GM12878 (cell line): ENCODE results near the gene SCCPDH. TPM values are rescaled to one million over a fixed set of nuclear protein-coding genes. Genes with fewer than 3 reads are reported as not detected.

Experiments used
- ATAC-seq: fragments of 200-7000 bp; cut with Tn5 transposase; 3 replicates; pipeline ENCODE4 v1.9.1; 2020; ENCODE audit warnings: mild to moderate bottlenecking, moderate library complexity
- BruUV-seq: library from RNA; stranded (reverse); fragments of 400-500 nt; replicated peaks from 2 replicates; lab custom pipeline; 2021; lab: Mats Ljungman, UMichigan
- CTCF ChIA-PET: fragments of 300-600 bp; sonication (Branson Sonifier 250); formaldehyde crosslinking; extraction: SDS; loops from one replicate; lab custom pipeline; 2021; ENCODE audit warnings: inconsistent platforms; lab: Yijun Ruan, JAX
- POLR2A ChIA-PET: fragments of 350-600 bp; formaldehyde crosslinking; extraction: SDS; loops from one replicate; lab custom pipeline; 2021; ENCODE audit warnings: inconsistent platforms; lab: Charles Lee
- RAD21 ChIA-PET: fragments of 300-600 bp; sonication (Branson Sonifier 250); formaldehyde crosslinking; loops from one replicate; lab custom pipeline; 2023; ENCODE audit warnings: antibody characterized with exemption; ENCODE audit not compliant: unreplicated experiment; lab: Charles Lee
- SMC1A ChIA-PET: fragments of 300-600 bp; sonication (Branson Sonifier 250); formaldehyde crosslinking; loops from one replicate; lab custom pipeline; 2023; ENCODE audit not compliant: unreplicated experiment, uncharacterized antibody; lab: Charles Lee
- DNase-seq: peaks from one replicate; pipeline ENCODE4 v3.0.0-alpha.2; 2011; ENCODE audit warnings: low read depth, low spot score
- FAIRE-seq: peaks from 3 replicates; lab custom pipeline; 2011; peaks lifted over from hg19 to GRCh38; lab: Jason Lieb, UNC
- H2AFZ ChIP-seq: 2 replicates; pipeline ENCODE4 v1.6.0; 2011; ENCODE audit warnings: low read depth, low read length, control low read depth; ENCODE audit not compliant: control insufficient read depth
- H3K27ac ChIP-seq: 2 replicates; pipeline ENCODE4 v1.5.1; 2011; ENCODE audit warnings: control low read depth; ENCODE audit not compliant: control insufficient read depth, insufficient read depth
- H3K27me3 ChIP-seq, 2 experiments: replicated peaks in 1 of 2; 2 replicates each; pipeline versions ENCODE4 v1.6.0 to v1.6.1; 2011; ENCODE audit warnings: low read length in 1 of 2; ENCODE audit not compliant: control insufficient read depth in 2 of 2, insufficient read depth in 2 of 2
- H3K36me3 ChIP-seq, 2 experiments: 2 replicates each; pipeline ENCODE4 v1.5.1; 2011; ENCODE audit warnings: low read length in 1 of 2; ENCODE audit not compliant: control insufficient read depth in 2 of 2, insufficient read depth in 2 of 2
- H3K4me1 ChIP-seq: 2 replicates; pipeline ENCODE4 v1.6.1; 2011; ENCODE audit warnings: mild to moderate bottlenecking, low read length, moderate library complexity, mixed read lengths; ENCODE audit not compliant: control insufficient read depth, insufficient read depth
- H3K4me2 ChIP-seq: 2 replicates; pipeline ENCODE4 v1.6.0; 2011; ENCODE audit warnings: control low read depth; ENCODE audit not compliant: control insufficient read depth, insufficient read depth
- H3K4me3 ChIP-seq: fragments of 200-600 bp; sonication (generic); 2 replicates; pipeline ENCODE4 v1.5.1; 2016
- H3K79me2 ChIP-seq: 2 replicates; pipeline ENCODE4 v1.6.0; 2011; ENCODE audit warnings: low read length; ENCODE audit not compliant: control insufficient read depth, insufficient read depth
- H3K9ac ChIP-seq: 2 replicates; pipeline ENCODE4 v1.8.0; 2011; ENCODE audit warnings: low read length, control low read depth, mixed read lengths; ENCODE audit not compliant: control insufficient read depth, insufficient read depth
- H3K9me3 ChIP-seq: replicated peaks from 3 replicates; pipeline ENCODE4 v1.5.1; 2011; ENCODE audit warnings: mild to moderate bottlenecking, low read length; ENCODE audit not compliant: control insufficient read depth, insufficient read depth
- H4K20me1 ChIP-seq: 2 replicates; pipeline ENCODE4 v1.6.0; 2011; ENCODE audit not compliant: control insufficient read depth, insufficient read depth
- JUNB ChIP-seq: IDR thresholded peaks from 2 replicates; pipeline ENCODE4 v1.6.1; 2016; ENCODE audit warnings: antibody characterized with exemption, mild to moderate bottlenecking
- LARP7 ChIP-seq: fragments of 450-650 bp; IDR thresholded peaks from 2 replicates; pipeline ENCODE4 v1.6.1; 2017; ENCODE audit warnings: mild to moderate bottlenecking
- MYB ChIP-seq: fragments of 150-350 bp; IDR thresholded peaks from 2 replicates; pipeline ENCODE4 v1.6.1; 2014; ENCODE audit warnings: mild to moderate bottlenecking, low read depth, low read length, borderline replicate concordance
- RELB ChIP-seq: fragments of 450-650 bp; IDR thresholded peaks from 2 replicates; pipeline ENCODE4 v1.6.1; 2017; ENCODE audit warnings: low read depth, mild to moderate bottlenecking, moderate library complexity
- SP1 ChIP-seq: IDR thresholded peaks from one replicate; pipeline ENCODE4 v1.6.1; 2011; ENCODE audit warnings: low read depth, low read length
- WGBS: methylation state at CpG from one replicate; pipeline ENCODE4 v1.1.6; 2016; ENCODE audit warnings: low lambda C conversion rate; ENCODE audit not compliant: insufficient replicate concordance, insufficient coverage; ENCODE audit errors: missing lambda C conversion rate; 5-methylcytosine and 5-hydroxymethylcytosine counted together
- in situ Hi-C: fragments of 300-500 bp; cut with MboI; formaldehyde crosslinking; loops from 9 replicates; pipeline ENCODE4 v1.14.3; 2018; ENCODE audit warnings: mixed read lengths
- intact Hi-C: fragments of 100-400 bp; cut with micrococcal nuclease; formaldehyde crosslinking; loops from one replicate; pipeline ENCODE4 v1.14.2; 2022; ENCODE audit not compliant: unreplicated experiment
- polyA plus RNA-seq, 11 experiments: library from polyadenylated mRNA; depleted of rRNA in 4 of 11; unstranded in 6 of 11; stranded (reverse) in 5 of 11; fragments of >200 nt; fragmentation: Nextera tagmentation in 4 of 11; fragmentation: Illumina TruSeq in 1 of 11; extraction: Ambion mirVana in 4 of 11; extraction: Trizol in 1 of 11; gene quantifications; 1 replicate in 1 of 11; 2 replicates in 10 of 11; pipeline versions ENCODE4 v1.2.1 to v1.2.3, GENCODE V29; 2011 to 2016; ENCODE audit warnings: inconsistent platforms in 2 of 11, missing spikeins in 2 of 11, low read depth in 1 of 11
- total RNA-seq, 4 experiments: library from RNA; depleted of rRNA in 3 of 4; stranded (reverse); fragments of >200 nt in 3 of 4; fragmentation: Illumina TruSeq in 1 of 4; extraction: Trizol in 1 of 4; gene quantifications; 2 replicates each; pipeline versions ENCODE4 v1.2.1 to v1.2.3, GENCODE V29; 2013 to 2021
- TF ChIP-seq, protein P1 (sequence below): fragments of 450-650 bp; IDR thresholded peaks from 2 replicates; pipeline ENCODE4 v1.6.1; 2017; ENCODE audit warnings: mild to moderate bottlenecking, moderate library complexity
- TF ChIP-seq, protein P2 (sequence below): IDR thresholded peaks from 2 replicates; pipeline ENCODE4 v1.6.1; 2012; ENCODE audit warnings: low read length, inconsistent platforms
- TF ChIP-seq, protein P3 (sequence below): IDR thresholded peaks from 2 replicates; pipeline ENCODE4 v1.6.1; 2012; ENCODE audit warnings: improper control_type of control experiment, low read depth, low read length; ENCODE audit not compliant: insufficient replicate concordance

Gene SCCPDH
- total and polyA plus RNA-seq, 10 of the 15 experiments (the other 5 are each of a cell fraction or from before 2014, with no cell fraction given): 5.4 to 44.8 (median 24.5) TPM

DNA sequence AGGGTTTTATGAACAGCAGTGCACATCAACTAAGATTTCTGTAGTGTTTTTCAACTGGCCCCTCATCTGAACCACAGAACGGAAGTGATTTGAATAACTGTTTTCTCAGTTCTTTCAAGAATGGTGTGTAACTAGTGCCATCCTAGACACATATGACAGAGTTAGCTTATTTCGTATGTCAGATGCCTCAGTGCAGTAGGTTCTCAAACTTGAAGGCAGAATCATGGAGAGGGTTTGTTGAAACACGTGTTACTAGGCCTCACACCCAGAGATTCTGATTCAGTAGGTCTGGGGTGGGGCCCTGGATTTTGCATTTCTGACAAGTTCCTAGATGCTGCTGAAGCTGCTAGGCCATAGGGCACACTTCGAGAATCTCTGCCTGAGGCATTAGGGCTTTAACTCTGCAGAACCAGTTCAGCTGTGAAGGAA is 49.0 kb downstream of the SCCPDH start (continued):
- TF ChIP-seq, protein P1, sequence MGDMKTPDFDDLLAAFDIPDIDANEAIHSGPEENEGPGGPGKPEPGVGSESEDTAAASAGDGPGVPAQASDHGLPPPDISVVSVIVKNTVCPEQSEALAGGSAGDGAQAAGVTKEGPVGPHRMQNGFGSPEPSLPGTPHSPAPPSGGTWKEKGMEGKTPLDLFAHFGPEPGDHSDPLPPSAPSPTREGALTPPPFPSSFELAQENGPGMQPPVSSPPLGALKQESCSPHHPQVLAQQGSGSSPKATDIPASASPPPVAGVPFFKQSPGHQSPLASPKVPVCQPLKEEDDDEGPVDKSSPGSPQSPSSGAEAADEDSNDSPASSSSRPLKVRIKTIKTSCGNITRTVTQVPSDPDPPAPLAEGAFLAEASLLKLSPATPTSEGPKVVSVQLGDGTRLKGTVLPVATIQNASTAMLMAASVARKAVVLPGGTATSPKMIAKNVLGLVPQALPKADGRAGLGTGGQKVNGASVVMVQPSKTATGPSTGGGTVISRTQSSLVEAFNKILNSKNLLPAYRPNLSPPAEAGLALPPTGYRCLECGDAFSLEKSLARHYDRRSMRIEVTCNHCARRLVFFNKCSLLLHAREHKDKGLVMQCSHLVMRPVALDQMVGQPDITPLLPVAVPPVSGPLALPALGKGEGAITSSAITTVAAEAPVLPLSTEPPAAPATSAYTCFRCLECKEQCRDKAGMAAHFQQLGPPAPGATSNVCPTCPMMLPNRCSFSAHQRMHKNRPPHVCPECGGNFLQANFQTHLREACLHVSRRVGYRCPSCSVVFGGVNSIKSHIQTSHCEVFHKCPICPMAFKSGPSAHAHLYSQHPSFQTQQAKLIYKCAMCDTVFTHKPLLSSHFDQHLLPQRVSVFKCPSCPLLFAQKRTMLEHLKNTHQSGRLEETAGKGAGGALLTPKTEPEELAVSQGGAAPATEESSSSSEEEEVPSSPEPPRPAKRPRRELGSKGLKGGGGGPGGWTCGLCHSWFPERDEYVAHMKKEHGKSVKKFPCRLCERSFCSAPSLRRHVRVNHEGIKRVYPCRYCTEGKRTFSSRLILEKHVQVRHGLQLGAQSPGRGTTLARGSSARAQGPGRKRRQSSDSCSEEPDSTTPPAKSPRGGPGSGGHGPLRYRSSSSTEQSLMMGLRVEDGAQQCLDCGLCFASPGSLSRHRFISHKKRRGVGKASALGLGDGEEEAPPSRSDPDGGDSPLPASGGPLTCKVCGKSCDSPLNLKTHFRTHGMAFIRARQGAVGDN: peak; percentile 54; the same call in 1 of the 2 replicates
- TF ChIP-seq SP1: peak; percentile 35
- 0 out of 2 replicates have a peak, but pooled peaks have one; percentile 63 for TF ChIP-seq MYB
- TF ChIP-seq RELB: no peak

- no peak for ATAC-seq
- H2AFZ ChIP-seq: no peak overlapping the region
- peaks cover 9% of the 10 kb centered on the region for H3K4me1 ChIP-seq
- H3K9me3 ChIP-seq: peaks cover 3% of the 10 kb centered on the region; the same call in 2 of the 3 replicates
- H3K79me2 ChIP-seq: no peaks in the 10 kb centered on the region
- H3K27me3 ChIP-seq: no peaks in the 10 kb centered on the region
- FAIRE-seq: no peak
- H3K9ac ChIP-seq: no peak overlapping the region
- H4K20me1 ChIP-seq: no peaks in the 10 kb centered on the region
- 95% methylated on average over 23 of the region's 23 CpGs for WGBS
- ChIA-PET CTCF (no interaction called here), POLR2A (no interaction called here), SMC1A (no interaction called here), RAD21 (no interaction called here)
- intact Hi-C loops (no loop called here), in situ Hi-C loops (no loop called here)
- no peak overlapping the region for H3K4me2 ChIP-seq
- H3K4me3 ChIP-seq: no peak overlapping the region
- no TSS peak for BruUV-seq
- no peak for DNase-seq
- peaks cover 0 to 3% of the 10 kb centered on the region in 2 experiments; a peak in 1 of 4 replicates for H3K36me3 ChIP-seq
- no peak overlapping the region for H3K27ac ChIP-seq
- TF ChIP-seq, protein P2, sequence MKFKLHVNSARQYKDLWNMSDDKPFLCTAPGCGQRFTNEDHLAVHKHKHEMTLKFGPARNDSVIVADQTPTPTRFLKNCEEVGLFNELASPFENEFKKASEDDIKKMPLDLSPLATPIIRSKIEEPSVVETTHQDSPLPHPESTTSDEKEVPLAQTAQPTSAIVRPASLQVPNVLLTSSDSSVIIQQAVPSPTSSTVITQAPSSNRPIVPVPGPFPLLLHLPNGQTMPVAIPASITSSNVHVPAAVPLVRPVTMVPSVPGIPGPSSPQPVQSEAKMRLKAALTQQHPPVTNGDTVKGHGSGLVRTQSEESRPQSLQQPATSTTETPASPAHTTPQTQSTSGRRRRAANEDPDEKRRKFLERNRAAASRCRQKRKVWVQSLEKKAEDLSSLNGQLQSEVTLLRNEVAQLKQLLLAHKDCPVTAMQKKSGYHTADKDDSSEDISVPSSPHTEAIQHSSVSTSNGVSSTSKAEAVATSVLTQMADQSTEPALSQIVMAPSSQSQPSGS: no peak
- TF ChIP-seq LARP7 (no peak), JUNB (no peak)
- TF ChIP-seq, protein P3, sequence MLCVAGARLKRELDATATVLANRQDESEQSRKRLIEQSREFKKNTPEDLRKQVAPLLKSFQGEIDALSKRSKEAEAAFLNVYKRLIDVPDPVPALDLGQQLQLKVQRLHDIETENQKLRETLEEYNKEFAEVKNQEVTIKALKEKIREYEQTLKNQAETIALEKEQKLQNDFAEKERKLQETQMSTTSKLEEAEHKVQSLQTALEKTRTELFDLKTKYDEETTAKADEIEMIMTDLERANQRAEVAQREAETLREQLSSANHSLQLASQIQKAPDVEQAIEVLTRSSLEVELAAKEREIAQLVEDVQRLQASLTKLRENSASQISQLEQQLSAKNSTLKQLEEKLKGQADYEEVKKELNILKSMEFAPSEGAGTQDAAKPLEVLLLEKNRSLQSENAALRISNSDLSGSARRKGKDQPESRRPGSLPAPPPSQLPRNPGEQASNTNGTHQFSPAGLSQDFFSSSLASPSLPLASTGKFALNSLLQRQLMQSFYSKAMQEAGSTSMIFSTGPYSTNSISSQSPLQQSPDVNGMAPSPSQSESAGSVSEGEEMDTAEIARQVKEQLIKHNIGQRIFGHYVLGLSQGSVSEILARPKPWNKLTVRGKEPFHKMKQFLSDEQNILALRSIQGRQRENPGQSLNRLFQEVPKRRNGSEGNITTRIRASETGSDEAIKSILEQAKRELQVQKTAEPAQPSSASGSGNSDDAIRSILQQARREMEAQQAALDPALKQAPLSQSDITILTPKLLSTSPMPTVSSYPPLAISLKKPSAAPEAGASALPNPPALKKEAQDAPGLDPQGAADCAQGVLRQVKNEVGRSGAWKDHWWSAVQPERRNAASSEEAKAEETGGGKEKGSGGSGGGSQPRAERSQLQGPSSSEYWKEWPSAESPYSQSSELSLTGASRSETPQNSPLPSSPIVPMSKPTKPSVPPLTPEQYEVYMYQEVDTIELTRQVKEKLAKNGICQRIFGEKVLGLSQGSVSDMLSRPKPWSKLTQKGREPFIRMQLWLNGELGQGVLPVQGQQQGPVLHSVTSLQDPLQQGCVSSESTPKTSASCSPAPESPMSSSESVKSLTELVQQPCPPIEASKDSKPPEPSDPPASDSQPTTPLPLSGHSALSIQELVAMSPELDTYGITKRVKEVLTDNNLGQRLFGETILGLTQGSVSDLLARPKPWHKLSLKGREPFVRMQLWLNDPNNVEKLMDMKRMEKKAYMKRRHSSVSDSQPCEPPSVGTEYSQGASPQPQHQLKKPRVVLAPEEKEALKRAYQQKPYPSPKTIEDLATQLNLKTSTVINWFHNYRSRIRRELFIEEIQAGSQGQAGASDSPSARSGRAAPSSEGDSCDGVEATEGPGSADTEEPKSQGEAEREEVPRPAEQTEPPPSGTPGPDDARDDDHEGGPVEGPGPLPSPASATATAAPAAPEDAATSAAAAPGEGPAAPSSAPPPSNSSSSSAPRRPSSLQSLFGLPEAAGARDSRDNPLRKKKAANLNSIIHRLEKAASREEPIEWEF: no peak
Observed at GRCh38 chr1:246775531-246776385, 51.5 kb downstream of the SCCPDH start.
